NCI-H226 (cell line): ENCODE measurements around the gene DGCR8.

Source experiments
- DNase-seq: peaks from one replicate; pipeline ENCODE4 v3.0.0-alpha.2; 2015

The DGCR8 gene

DNA sequence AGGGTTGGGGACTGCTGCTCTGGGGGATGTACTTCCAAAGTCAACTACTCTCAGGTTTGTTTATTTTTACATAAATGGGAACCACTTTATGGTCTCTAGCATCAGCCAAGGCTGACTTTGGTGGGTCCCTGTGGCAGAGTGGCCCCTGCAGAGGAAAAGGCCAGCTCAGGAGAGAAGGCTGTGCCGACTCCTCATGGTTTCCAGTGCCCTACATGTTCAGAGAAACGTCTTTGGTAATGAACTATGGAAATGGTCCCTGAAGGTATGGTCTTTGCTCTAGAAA lies 48.5 kb downstream of the DGCR8 start:
- DNase-seq, result no peak

DNA sequence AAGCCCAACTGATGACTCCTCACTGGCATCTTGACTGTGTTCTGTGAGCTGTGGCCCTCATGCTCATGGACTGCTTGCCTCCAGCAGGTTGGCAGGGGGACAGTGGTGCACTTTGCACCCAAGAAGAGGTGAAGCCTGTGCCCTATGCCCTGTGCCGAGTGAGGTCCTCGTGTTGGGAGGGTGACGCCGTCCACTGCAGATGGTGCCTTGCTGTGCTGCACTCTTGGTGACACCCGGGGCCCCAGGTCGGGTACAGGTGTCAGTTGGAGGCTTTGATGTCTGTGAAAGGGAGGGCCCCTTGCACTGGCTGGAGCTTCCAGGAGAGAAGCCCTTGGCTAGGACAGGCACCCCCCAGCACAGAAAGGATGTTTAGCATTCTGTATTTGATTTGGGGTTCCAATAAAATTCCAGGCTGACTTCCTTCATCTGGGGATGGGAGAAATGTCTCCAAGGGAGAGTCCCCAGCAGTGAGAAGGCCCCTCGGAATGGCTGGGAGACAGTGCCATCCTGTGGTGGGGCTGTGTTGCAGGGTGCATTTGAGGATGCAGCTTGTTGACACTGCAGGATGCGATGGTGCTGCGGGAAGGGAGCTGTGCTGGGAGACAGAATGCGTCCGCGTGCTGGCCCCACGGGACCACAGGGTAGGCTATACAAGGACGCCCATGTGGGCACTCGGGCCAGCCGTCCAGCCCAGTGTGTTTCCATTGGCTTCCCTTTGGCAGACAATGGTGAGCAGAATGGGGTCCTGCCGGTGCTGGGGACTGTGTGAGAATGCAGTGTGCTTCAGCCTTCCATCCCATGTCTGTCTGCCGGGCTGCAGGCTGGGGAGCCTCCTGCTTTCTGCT lies 49.1 kb downstream of the DGCR8 start:
- DNase-seq, result no peak

- no peak for DNase-seq
Measured at GRCh38 chr22:20129747-20130014, 49.6 kb downstream of the DGCR8 start.

DNA sequence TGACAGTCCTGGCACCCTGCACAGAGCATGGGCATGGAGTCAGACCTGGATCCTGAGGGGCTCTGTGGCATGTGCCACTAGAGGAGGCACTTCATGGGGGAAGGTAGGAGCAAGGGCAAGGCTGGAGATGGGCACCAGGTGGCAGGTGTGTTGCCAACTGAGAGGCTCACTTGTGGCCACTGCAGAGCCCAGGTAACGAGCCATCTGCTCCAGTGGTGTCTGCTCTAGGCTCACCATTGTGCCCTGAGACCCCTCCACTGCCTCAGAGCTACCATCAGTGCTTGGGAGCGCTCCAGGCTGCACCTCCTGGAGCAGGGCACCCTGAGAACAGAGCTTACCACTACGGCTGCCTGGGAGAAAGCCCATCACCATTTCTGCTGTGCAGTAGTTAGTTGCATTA lies 50.3 kb downstream of the DGCR8 start:
- no peak for DNase-seq

GRCh38 chr22:20130731-20131596 lies 50.9 kb downstream of the DGCR8 start:
- peak; percentile 48 for DNase-seq

DNA sequence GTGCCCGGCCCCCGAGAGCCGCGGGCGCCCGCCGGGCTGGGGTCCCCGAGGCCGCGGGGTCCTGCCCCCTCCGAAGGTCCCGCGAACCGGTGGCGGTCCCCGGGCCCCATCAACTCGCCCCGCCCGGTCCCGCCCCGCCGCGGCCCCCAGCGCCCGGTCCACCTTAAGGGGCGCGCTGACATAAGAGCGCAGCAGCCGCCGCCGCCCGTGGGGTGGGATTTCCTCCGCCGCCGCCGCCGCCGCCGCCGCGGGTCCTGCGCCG lies 51.5 kb downstream of the DGCR8 start, which contains the start of gene ZDHHC8:
Gene ZDHHC8, plus strand, starts transcription at position 208 of the 262 bp plus-strand sequence. CDS start 144 bp downstream, outside the sequence.
- no peak for DNase-seq

DNA sequence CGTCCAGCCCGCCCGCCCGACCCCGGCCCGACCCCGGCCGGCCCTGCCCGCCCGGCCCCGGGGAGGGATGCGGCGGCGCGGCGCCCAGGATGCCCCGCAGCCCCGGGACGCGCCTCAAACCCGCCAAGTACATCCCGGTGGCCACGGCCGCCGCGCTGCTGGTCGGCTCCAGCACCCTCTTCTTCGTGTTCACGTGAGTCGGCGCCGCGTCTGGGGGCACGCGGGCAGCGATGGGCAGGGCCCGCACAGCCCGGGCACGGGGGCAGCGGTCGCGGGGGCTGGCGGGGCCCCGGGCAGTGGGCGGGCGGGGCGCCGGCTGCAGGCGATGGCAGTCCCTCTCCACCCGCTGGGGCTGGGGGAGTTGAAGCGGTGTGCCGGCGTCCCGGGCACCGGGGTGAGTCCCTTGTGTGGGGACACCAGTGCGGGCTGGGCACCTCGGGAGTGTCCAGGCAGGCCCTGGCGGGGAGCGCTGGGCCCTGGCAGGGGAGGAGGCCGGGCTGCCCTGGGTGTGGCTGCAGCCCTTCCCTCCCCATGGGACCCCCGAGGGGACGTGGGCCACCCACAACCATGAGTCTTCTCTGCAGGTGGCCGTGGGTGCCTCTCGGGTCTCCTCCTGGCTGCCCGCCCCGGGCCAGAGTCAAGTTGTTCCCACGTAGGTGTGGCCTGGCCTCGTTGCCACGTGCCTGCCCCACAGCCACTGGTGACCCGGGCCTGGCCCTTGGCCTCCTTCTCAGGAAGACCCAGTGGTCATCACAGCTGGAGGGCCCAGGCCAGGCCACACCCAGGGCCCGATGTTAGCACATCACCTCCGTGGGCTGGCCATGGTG lies 52.0 kb downstream of the DGCR8 start:
- no peak for DNase-seq

DNA sequence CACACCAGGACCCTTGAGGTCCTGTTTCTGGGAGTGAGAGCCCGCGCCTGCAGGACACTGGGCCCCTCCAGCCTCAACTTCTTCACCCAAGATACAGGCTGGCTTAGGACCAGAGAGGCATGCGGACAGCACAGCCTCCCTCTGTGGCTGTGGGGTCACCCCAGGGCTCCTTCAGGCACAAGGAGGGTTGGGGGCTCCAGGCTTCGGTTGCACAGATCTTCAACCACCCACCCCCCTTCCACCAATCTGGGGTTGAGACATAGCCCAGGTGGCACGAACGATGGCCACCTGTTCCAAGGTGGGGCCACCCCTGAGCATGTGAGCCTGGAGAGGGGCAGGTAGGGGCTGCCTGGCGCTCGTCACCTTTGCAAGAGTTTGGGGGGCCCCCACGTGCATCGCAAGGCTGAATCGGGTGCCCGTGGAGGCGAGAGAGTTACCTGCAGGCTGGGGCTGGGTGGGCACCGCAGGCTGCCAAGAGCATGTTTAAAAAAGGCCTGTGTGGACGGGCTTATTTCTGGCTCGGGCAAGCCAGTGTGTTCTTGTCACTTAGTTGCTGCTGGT lies 52.7 kb downstream of the DGCR8 start:
- no peak for DNase-seq

- no peak for DNase-seq
Measured at GRCh38 chr22:20133930-20134549, 54.0 kb downstream of the DGCR8 start.

GRCh38 chr22:20135265-20135664 lies 55.2 kb downstream of the DGCR8 start:
- no peak for DNase-seq

DNA sequence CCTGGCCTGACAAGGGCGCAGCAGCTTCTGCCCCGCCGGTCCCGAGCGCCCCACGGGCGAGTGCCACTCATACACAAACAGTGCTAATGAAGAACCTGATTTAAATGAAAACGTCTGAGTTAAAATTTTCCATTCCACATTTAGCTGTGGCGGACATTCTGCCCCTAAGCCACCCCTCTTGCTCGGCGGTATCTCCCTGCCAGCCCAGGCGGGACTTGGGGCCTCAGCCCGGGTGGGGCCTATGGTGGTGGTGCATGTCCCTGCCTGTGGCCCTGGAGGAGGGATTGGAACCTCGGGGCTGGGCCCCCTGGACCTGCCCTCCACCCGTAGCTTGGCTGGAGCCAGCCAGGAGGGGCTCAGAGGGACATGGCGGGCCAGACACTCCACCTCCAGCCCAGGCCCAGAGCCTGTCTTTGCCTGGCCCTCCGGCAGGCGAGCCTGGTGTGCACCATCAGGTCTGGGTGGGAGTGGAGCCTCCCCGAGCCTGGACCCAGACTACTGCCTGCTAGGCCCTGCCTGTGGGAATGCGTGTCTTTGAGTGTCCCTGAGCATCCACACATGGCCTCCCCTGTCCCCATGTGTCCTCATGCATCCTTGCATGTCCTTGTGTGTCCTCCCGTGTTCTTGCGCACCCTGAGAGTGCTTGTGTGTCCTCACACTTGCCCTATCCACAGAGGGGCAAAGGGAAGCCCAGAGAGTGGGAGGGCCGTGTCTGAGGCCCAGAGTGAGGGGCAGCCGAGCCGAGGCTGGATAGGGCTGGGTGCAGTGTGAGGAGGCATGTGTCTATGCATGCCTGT lies 56.0 kb downstream of the DGCR8 start:
- no peak for DNase-seq

DNA sequence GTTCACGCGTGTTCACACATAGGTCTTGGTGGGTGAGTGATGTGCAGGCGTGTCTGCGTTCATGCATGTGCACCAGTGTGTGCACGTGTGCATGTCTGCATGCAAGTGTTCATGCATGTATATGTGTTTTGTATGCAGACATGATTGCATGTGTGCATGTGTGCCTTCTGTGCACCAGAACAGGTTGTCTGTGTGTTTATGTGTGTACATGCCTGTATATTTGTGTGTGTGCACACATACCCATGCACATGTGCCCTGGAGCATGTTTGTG lies 56.5 kb downstream of the DGCR8 start:
- no peak for DNase-seq

- DNase-seq, result no peak
Measured at GRCh38 chr22:20137113-20137512, 57.1 kb downstream of the DGCR8 start.

DNA sequence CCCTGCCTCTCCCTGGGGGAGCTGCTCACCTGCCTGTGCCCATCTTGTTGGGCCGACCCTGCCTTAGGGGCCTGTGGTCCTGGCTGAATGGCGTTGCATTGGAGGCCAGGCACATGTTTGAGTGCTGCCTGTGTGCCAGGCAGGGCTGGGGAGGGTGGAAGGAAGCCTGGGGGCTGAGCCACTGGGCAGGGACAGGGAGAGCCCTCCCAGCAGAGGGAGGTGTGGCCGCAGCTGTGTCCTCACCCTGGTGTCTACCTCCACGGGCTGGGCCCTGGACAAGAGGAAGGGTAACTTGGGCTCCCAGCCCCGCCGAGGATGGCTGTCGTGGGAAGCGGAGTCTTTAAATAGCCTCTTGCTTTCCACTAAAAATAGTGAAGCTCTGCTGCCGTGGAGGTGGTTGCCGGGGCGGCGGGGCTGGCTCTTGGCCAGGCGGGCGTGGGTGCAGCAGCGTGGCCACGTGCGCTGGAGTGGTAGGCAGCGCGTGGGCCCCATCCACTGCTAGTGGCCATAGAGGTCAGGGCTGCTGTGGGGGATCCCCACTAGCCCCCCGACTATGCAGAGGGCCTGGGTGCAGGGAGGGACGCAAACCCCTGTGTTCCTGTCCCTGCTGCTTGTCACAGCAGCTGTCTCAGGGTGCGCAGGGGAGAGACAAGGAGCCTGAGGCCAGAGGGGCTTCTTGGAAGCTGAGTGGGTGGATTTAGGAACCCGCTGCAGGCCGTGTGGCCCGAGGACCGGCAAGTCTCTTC lies 57.8 kb downstream of the DGCR8 start:
- DNase-seq, result no peak

DNA sequence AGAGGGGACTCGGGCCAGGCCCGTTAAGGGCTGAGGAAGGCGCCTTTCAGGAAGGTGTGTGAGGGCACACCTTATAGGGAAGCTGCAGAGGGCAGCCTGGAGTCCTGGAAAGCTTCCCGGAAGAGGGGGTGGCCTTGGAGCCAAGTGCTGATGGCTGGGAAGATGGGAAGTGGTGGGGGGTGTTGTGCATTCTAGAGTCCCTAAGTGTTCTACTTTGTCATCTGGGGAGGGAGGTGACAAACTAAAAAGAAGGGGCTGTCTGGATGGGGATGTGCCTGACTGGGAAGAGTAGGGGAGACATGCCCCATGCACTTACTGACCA lies 58.3 kb downstream of the DGCR8 start:
- no peak for DNase-seq

- no peak for DNase-seq
Measured at GRCh38 chr22:20138868-20139267, 58.8 kb downstream of the DGCR8 start.

GRCh38 chr22:20139391-20140106 lies 59.5 kb downstream of the DGCR8 start:
- no peak for DNase-seq

- DNase-seq, result no peak
Measured at GRCh38 chr22:20140107-20140445, 60.0 kb downstream of the DGCR8 start.

GRCh38 chr22:20140521-20140964 lies 60.5 kb downstream of the DGCR8 start:
- DNase-seq, result no peak

- peak; percentile 56 for DNase-seq
Measured at GRCh38 chr22:20141186-20142077, 61.4 kb downstream of the DGCR8 start.
